Heart left ventricle (tissue), 16 donors: ENCODE results near the gene CCDC66. TPM values are rescaled to one million over a fixed set of nuclear protein-coding genes. Genes with fewer than 3 reads are reported as not detected.

Experiments used
- ATAC-seq, 4 donors: fragments of 200-7000 bp; cut with Tn5 transposase; one replicate each; pipeline ENCODE4 v1.9.1; 2020 to 2022; ENCODE audit warnings: moderate library complexity in 4 of 4, mild to moderate bottlenecking in 3 of 4, moderate number of reproducible peaks in 1 of 4
- DNase-seq, 5 donors: peaks; one replicate each; pipeline ENCODE4 v3.0.0-alpha.2; 2020
- H3K27ac ChIP-seq, 12 donors: fragments of 200-600 bp; sonication (generic) in 4 of 12; one replicate each; pipeline versions ENCODE4 v1.5.0 to v1.8.0; 2016 to 2022; ENCODE audit warnings: mild to moderate bottlenecking in 2 of 12
- H3K27me3 ChIP-seq, 9 donors: fragments of 200-600 bp; sonication (generic) in 2 of 9; one replicate each; pipeline versions ENCODE4 v1.5.1 to v1.8.0; 2016 to 2022; ENCODE audit warnings: mild to moderate bottlenecking in 3 of 9
- H3K36me3 ChIP-seq, 9 donors: fragments of 200-600 bp; sonication (generic) in 2 of 9; one replicate each; pipeline versions ENCODE4 v1.5.0 to v1.8.0; 2018 to 2022; ENCODE audit warnings: mild to moderate bottlenecking in 2 of 9
- H3K4me1 ChIP-seq, 12 donors: fragments of 200-600 bp; sonication (generic) in 4 of 12; one replicate each; pipeline versions ENCODE4 v1.5.0 to v1.8.0; 2016 to 2022; ENCODE audit warnings: mild to moderate bottlenecking in 3 of 12
- H3K4me3 ChIP-seq, 12 donors: fragments of 200-600 bp; sonication (generic) in 4 of 12; one replicate each; pipeline versions ENCODE4 v1.5.0 to v1.8.0; 2017 to 2022; ENCODE audit warnings: mild to moderate bottlenecking in 9 of 12, moderate library complexity in 4 of 12
- H3K9me3 ChIP-seq, 12 donors: fragments of 200-600 bp; sonication (generic) in 4 of 12; one replicate each; pipeline versions ENCODE4 v1.5.0 to v1.8.0; 2016 to 2022; ENCODE audit warnings: mild to moderate bottlenecking in 1 of 12
- POLR2A ChIP-seq, 2 donors: fragments of 450-650 bp; IDR thresholded peaks; one replicate each; pipeline ENCODE4 v1.6.1; 2017; ENCODE audit warnings: antibody characterized with exemption in 2 of 2, mild to moderate bottlenecking in 2 of 2, moderate library complexity in 2 of 2
- WGBS, 4 donors: extraction: QIAGEN DNeasy Blood & Tissue Kit in 2 of 4; methylation state at CpG; one replicate each; pipeline versions ENCODE4 v1.1.5 to v1.1.7; 2013 to 2018; 5-methylcytosine and 5-hydroxymethylcytosine counted together
- intact Hi-C, 10 donors: fragments of 100-400 bp; cut with DNase I; formaldehyde crosslinking; loops; one replicate each; pipeline versions ENCODE4 v1.11.1 to v1.14.2; 2022
- polyA plus RNA-seq, 2 donors: library from polyadenylated mRNA; stranded (reverse); fragments of 200-250 nt; gene quantifications; one replicate each; pipeline ENCODE4 v1.2.3, GENCODE V29; 2013
- total RNA-seq, 9 donors: library from RNA; depleted of rRNA in 2 of 9; stranded (reverse); fragments of >200 nt in 2 of 9; fragmentation: NEBNext Ultra II Directional in 3 of 9; extraction: Animal tissue kit (Norgen Biotek cat#: 25700) in 3 of 9; gene quantifications; one replicate each; pipeline versions ENCODE4 v1.1.0 to v1.2.4, GENCODE V29; 2016 to 2023
- TF ChIP-seq, protein P1 (sequence below), 12 donors: fragments of 200-600 bp; sonication (generic) in 4 of 12; IDR thresholded peaks; one replicate each; pipeline versions ENCODE4 v1.5.0 to v1.8.0; 2018 to 2022; ENCODE audit warnings: antibody characterized with exemption in 12 of 12, mild to moderate bottlenecking in 5 of 12
- donor health status: ischemic (EF 13 %, LVEDD 7.1; RV severe dilation, severe dysfunction).
- donor health status: healthy with polysubstance abuse.
- donor health status: DM: no; HTN: yes; CAD: no.
- donor health status: DM: no; HTN: no; CAD: no.
- donor health status: ischemic (EF 25% LVEDD 6.9; RV normal size, moderate dysfunction).
- donor health status: ischemic (EF 25% LVEDD 5.7; RV mildly dilated, moderate dysfunction).
- donor health status: healthy.
- donor health status: DM: yes; HTN: yes; CAD: no.
- donor health status: ischemic (EF 35%, LVEDD 5.7; RV mildly dilated, moderate dysfunction).
- donor health status: nonischemic (EF 11% LVEDD 7.7; RV severe dilation, severe dysfunction).
- donor health status: DM: yes; HTN: yes; CAD: no.
- donor health status: PGD.
- donor health status: ischemic (EF 29% LVEDD 5.4; RV normal size, mild dysfunction).
- donor health status: nonischemic (EF 23%, LVEDD 6.1; RV moderate dilation, normal function).

Gene CCDC66
- total and polyA plus RNA-seq, 11 donors: 5.7 to 15.9 (median 11.6) TPM

DNA sequence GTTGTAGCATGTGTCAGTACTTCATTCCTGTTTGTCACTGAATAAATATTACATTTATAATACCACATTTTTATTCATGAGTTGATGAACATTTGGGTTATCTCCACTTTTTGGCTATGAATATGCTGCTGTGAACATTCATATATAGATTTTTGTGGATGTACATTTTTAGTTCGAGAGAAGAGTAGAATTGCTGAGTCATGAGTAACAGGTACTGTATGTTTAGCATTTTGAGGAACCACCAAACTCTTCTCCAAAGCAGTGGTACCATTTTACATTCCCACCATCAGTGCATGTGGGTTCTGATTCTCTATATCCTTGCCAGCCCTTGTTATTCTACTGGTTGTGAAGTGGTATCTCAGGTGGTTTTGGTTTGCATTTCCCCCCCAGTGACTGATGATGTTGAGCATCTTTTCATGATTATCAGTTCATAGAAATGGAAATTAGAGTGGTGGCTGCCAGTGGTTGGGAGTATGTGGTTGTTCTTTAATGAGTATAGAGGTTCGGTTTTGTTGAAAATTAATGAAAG, 59.6 kb downstream of the CCDC66 start:
- no peak for TF ChIP-seq POLR2A (IDR thresholded peaks at IDR 0.05)
- TF ChIP-seq, protein P1, sequence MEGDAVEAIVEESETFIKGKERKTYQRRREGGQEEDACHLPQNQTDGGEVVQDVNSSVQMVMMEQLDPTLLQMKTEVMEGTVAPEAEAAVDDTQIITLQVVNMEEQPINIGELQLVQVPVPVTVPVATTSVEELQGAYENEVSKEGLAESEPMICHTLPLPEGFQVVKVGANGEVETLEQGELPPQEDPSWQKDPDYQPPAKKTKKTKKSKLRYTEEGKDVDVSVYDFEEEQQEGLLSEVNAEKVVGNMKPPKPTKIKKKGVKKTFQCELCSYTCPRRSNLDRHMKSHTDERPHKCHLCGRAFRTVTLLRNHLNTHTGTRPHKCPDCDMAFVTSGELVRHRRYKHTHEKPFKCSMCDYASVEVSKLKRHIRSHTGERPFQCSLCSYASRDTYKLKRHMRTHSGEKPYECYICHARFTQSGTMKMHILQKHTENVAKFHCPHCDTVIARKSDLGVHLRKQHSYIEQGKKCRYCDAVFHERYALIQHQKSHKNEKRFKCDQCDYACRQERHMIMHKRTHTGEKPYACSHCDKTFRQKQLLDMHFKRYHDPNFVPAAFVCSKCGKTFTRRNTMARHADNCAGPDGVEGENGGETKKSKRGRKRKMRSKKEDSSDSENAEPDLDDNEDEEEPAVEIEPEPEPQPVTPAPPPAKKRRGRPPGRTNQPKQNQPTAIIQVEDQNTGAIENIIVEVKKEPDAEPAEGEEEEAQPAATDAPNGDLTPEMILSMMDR (IDR thresholded peaks at IDR 0.05): no peak
- H3K27ac ChIP-seq: no peak overlapping the region
- no peak overlapping the region for H3K4me3 ChIP-seq
- H3K36me3 ChIP-seq: peaks cover 0 to 93% (median 76%) of the 10 kb centered on the region in 9 donors
- ATAC-seq (no peak), DNase-seq (no peak)
- H3K4me1 ChIP-seq: no peaks in the 10 kb centered on the region
- WGBS, 4 donors: 90 to 96% (median 93%) methylated on average over 2 of the region's 2 CpGs
- H3K9me3 ChIP-seq: no peaks in the 10 kb centered on the region
- no peaks in the 10 kb centered on the region for H3K27me3 ChIP-seq
- intact Hi-C loops: no loop called here

DNA sequence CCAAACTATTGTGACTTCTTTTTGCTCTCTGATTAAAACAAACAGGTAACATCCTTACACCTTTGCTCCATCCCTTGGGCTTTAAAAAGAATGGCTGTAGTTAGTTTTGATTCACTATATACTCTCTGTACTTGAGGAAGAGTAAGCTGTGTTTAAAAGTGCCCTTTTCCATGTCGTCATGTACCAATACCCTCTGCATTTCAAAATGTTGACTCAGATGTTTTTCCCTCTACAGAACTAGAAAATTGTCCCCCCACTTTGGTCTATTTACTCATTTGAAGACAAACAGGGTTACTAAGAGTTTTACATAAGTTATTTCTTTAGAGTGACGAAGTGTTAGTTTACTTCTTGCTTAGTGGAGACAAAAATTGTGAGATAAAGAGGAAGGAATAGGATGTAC, 63.4 kb downstream of the CCDC66 start:
- TF ChIP-seq, protein P1 (IDR thresholded peaks at IDR 0.05): no peak
- TF ChIP-seq POLR2A (IDR thresholded peaks at IDR 0.05): no peak
- Histone ChIP-seq H3K27ac (no peak overlapping the region), H3K9me3 (no peaks in the 10 kb centered on the region), H3K27me3 (no peaks in the 10 kb centered on the region), H3K4me3 (no peak overlapping the region), H3K36me3 (peaks cover 0 to 100% (median 97%) of the 10 kb centered on the region in 9 donors), H3K4me1 (no peaks in the 10 kb centered on the region)
- ATAC-seq (no peak), DNase-seq (no peak)
- 90 to 95% (median 94%) methylated on average over 2 of the region's 2 CpGs for WGBS, 4 donors
- intact Hi-C loops: no loop called here

DNA sequence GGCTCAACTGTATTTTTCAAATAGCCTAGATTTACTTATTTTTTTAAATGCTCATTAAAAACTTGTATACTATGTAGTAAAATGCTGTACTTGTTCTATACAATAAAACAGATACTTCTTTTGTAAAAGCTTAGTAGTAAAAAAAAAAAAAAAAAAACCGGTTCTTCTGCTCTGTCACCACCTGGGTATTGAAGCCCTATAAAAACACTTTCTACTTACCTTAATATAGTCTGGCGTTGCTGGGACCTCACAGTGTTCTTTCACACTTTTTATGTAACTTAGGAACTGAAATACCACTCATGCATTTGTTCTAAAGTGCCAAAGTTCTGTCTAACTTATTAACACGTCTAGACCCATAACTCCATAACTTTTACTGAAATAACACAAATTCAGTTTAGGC, 64.7 kb downstream of the CCDC66 start:
- Histone ChIP-seq H3K4me1 (no peaks in the 10 kb centered on the region), H3K27me3 (no peaks in the 10 kb centered on the region), H3K9me3 (no peaks in the 10 kb centered on the region), H3K4me3 (no peak overlapping the region), H3K27ac (no peak overlapping the region), H3K36me3 (peaks cover 0 to 100% (median 99%) of the 10 kb centered on the region in 9 donors)
- WGBS, 4 donors: 74 to 83% (median 79%) methylated on average over 3 of the region's 3 CpGs
- intact Hi-C loops: no loop called here
- no peak for DNase-seq
- TF ChIP-seq, protein P1 (IDR thresholded peaks at IDR 0.05): no peak
- TF ChIP-seq POLR2A (IDR thresholded peaks at IDR 0.05): no peak
- ATAC-seq: no peak

DNA sequence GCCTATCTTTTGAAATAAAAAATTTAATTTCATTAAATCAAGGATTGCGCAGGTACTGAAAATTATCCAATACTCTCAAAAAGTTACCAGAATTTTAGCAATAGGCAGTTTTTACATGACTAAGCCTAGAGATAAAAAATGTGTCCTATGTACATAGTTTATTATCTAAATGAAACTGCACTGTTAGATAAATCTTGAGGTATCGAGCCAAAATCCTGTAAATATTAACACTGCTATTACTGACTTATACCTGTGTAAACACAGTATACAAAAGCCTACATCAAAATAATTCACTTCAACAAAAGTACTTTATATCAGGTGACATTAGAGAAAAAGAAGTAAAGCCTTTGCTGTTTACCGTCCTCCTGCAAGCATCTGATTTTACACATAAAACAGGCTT, 65.4 kb downstream of the CCDC66 start:
- ATAC-seq: no peak
- H3K4me1 ChIP-seq: no peaks in the 10 kb centered on the region
- no peak overlapping the region for H3K27ac ChIP-seq
- H3K9me3 ChIP-seq: no peaks in the 10 kb centered on the region
- H3K36me3 ChIP-seq: peaks cover 0 to 100% (median 99%) of the 10 kb centered on the region in 9 donors
- 96 to 98% (median 97%) methylated on average over 3 of the region's 3 CpGs for WGBS, 4 donors
- TF ChIP-seq, protein P1 (IDR thresholded peaks at IDR 0.05): no peak
- no peak for TF ChIP-seq POLR2A (IDR thresholded peaks at IDR 0.05)
- no peak for DNase-seq
- no peak overlapping the region for H3K4me3 ChIP-seq
- intact Hi-C loops: no loop called here
- H3K27me3 ChIP-seq: no peaks in the 10 kb centered on the region
